IMR-90 (cell line): Measurements from ENCODE around the gene PCDHGA4. TPM values are rescaled to one million over a fixed set of nuclear protein-coding genes. Genes with fewer than 3 reads are reported as not detected.

Experiments used
- ATAC-seq: fragments of 200-7000 bp; cut with Tn5 transposase; 2 replicates; pipeline ENCODE4 v1.9.1; 2020; ENCODE audit warnings: low read depth, mild to moderate bottlenecking, moderate library complexity
- BruUV-seq: library from RNA; stranded (reverse); fragments of 400-500 nt; replicated peaks from 2 replicates; lab custom pipeline; 2021; lab: Mats Ljungman, UMichigan
- CTCF ChIA-PET: fragments of 300-600 bp; formaldehyde crosslinking; extraction: SDS; loops from one replicate; lab custom pipeline; 2021; ENCODE audit warnings: antibody characterized with exemption; lab: Yijun Ruan, JAX
- POLR2A ChIA-PET: fragments of 300-600 bp; sonication (Branson Sonifier 250); formaldehyde crosslinking; loops from one replicate; lab custom pipeline; 2022; ENCODE audit warnings: antibody characterized with exemption; ENCODE audit not compliant: unreplicated experiment; lab: Charles Lee
- DNase-seq: peaks from one replicate; pipeline ENCODE4 v3.0.0; 2013
- H2AFZ ChIP-seq: replicated peaks from 2 replicates; pipeline ENCODE3; 2013; ENCODE audit warnings: low read length, mild to moderate bottlenecking; ENCODE audit not compliant: poor library complexity
- H2AK5ac ChIP-seq: 2 replicates; pipeline ENCODE4 v1.6.1; 2013; ENCODE audit warnings: low read depth, low read length, inconsistent platforms
- H2AK9ac ChIP-seq: replicated peaks from 2 replicates; pipeline ENCODE3; 2013; ENCODE audit warnings: mild to moderate bottlenecking, low read depth, low read length, moderate library complexity; ENCODE audit not compliant: poor library complexity
- H2BK120ac ChIP-seq: 2 replicates; pipeline ENCODE4 v1.6.1; 2013; ENCODE audit warnings: low read depth, low read length, inconsistent platforms
- H2BK15ac ChIP-seq: 3 replicates; pipeline ENCODE4 v1.6.1; 2013; ENCODE audit warnings: low read depth, low read length, inconsistent platforms
- H2BK20ac ChIP-seq: 2 replicates; pipeline ENCODE4 v1.6.1; 2013; ENCODE audit warnings: low read depth, mild to moderate bottlenecking, inconsistent platforms, low read length, moderate library complexity
- H2BK5ac ChIP-seq: 2 replicates; pipeline ENCODE4 v1.6.1; 2013; ENCODE audit warnings: mild to moderate bottlenecking, low read depth, low read length, inconsistent platforms; ENCODE audit not compliant: poor library complexity, severe bottlenecking
- H3K14ac ChIP-seq: replicated peaks from 2 replicates; pipeline ENCODE4 v1.6.1; 2013; ENCODE audit warnings: low read depth, low read length, inconsistent platforms
- H3K18ac ChIP-seq: 2 replicates; pipeline ENCODE4 v1.6.1; 2013; ENCODE audit warnings: low read depth, low read length, control low read depth
- H3K23ac ChIP-seq: 2 replicates; pipeline ENCODE4 v1.6.1; 2013; ENCODE audit warnings: low read depth, low read length, inconsistent platforms
- H3K27ac ChIP-seq: 2 replicates; pipeline ENCODE4 v1.5.1; 2013; ENCODE audit warnings: mild to moderate bottlenecking, control low read depth, low read length; ENCODE audit not compliant: insufficient read depth
- H3K27me3 ChIP-seq: 2 replicates; pipeline ENCODE4 v1.6.1; 2013; ENCODE audit warnings: low read length; ENCODE audit not compliant: control insufficient read depth, insufficient read depth
- H3K36me3 ChIP-seq: 2 replicates; pipeline ENCODE4 v1.6.1; 2013; ENCODE audit warnings: low read length, mixed read lengths; ENCODE audit not compliant: control insufficient read depth, insufficient read depth
- H3K4ac ChIP-seq: 2 replicates; pipeline ENCODE4 v1.6.1; 2013; ENCODE audit warnings: low read depth, low read length, inconsistent platforms
- H3K4me1 ChIP-seq: 2 replicates; pipeline ENCODE4 v1.6.1; 2013; ENCODE audit warnings: low read length, mixed read lengths; ENCODE audit not compliant: control insufficient read depth, insufficient read depth
- H3K4me2 ChIP-seq: 2 replicates; pipeline ENCODE4 v1.6.1; 2013; ENCODE audit warnings: low read depth, mild to moderate bottlenecking, control low read depth, low read length, moderate library complexity
- H3K4me3 ChIP-seq: 2 replicates; pipeline ENCODE4 v1.5.1; 2013; ENCODE audit warnings: low read depth, mild to moderate bottlenecking, control low read depth, low read length, moderate library complexity; ENCODE audit not compliant: insufficient read depth
- H3K56ac ChIP-seq: 2 replicates; pipeline ENCODE4 v1.6.1; 2013; ENCODE audit warnings: low read length, inconsistent platforms; ENCODE audit not compliant: insufficient read depth; ENCODE audit errors: extremely low read depth
- H3K79me1 ChIP-seq, 2 experiments: 2 replicates each; pipeline ENCODE4 v1.6.1; 2013; ENCODE audit warnings: low read length in 2 of 2, inconsistent platforms in 1 of 2, low read depth in 1 of 2
- H3K9ac ChIP-seq: 2 replicates; pipeline ENCODE4 v1.6.1; 2013; ENCODE audit warnings: low read depth, low read length, control low read depth
- H3K9me1 ChIP-seq: 2 replicates; pipeline ENCODE4 v1.6.1; 2013; ENCODE audit warnings: low read length, inconsistent platforms; ENCODE audit not compliant: insufficient read depth
- H3K9me3 ChIP-seq: 2 replicates; pipeline ENCODE4 v1.6.1; 2013; ENCODE audit warnings: low read length; ENCODE audit not compliant: control insufficient read depth, insufficient read depth
- H4K20me1 ChIP-seq: 2 replicates; pipeline ENCODE4 v1.6.1; 2013; ENCODE audit warnings: low read length, inconsistent platforms; ENCODE audit not compliant: insufficient read depth
- H4K5ac ChIP-seq: 2 replicates; pipeline ENCODE4 v1.6.1; 2013; ENCODE audit warnings: mild to moderate bottlenecking, low read depth, low read length, control low read depth
- H4K8ac ChIP-seq, 2 experiments: 2 replicates each; pipeline ENCODE4 v1.6.1; 2013; ENCODE audit warnings: low read depth in 2 of 2, low read length in 2 of 2, control low read depth in 1 of 2, inconsistent platforms in 1 of 2
- H4K91ac ChIP-seq: 2 replicates; pipeline ENCODE4 v1.6.1; 2013; ENCODE audit warnings: low read depth, low read length, inconsistent platforms; ENCODE audit not compliant: insufficient read depth
- BHLHE40 ChIP-seq: fragments of 150-350 bp; IDR thresholded peaks from 2 replicates; pipeline ENCODE4 v1.6.1; 2016; ENCODE audit warnings: mild to moderate bottlenecking, low read depth, low read length
- CEBPB ChIP-seq: IDR thresholded peaks from 2 replicates; pipeline ENCODE4 v1.6.1; 2012; ENCODE audit warnings: low read depth, low read length, improper control_type of control experiment
- FOS ChIP-seq: fragments of 150-350 bp; IDR thresholded peaks from 2 replicates; pipeline ENCODE4 v1.6.1; 2016; ENCODE audit warnings: low read depth, low read length
- MAFK ChIP-seq: IDR thresholded peaks from 2 replicates; pipeline ENCODE4 v1.6.1; 2012; ENCODE audit warnings: low read depth, low read length, improper control_type of control experiment
- MAZ ChIP-seq: IDR thresholded peaks from 2 replicates; pipeline ENCODE4 v1.6.1; 2012; ENCODE audit warnings: low read depth, mild to moderate bottlenecking, low read length, improper control_type of control experiment, moderate library complexity, borderline replicate concordance
- MXI1 ChIP-seq: IDR thresholded peaks from 2 replicates; pipeline ENCODE4 v1.6.1; 2012; ENCODE audit warnings: low read depth, mild to moderate bottlenecking, low read length, moderate library complexity, borderline replicate concordance
- NFE2L2 ChIP-seq: fragments of 150-350 bp; IDR thresholded peaks from 2 replicates; pipeline ENCODE4 v1.6.1; 2016; ENCODE audit warnings: low read depth, mild to moderate bottlenecking, low read length
- POLR2A ChIP-seq: IDR thresholded peaks from 2 replicates; pipeline ENCODE4 v1.6.1; 2012; ENCODE audit warnings: mild to moderate bottlenecking, low read depth, low read length
- RAD21 ChIP-seq: IDR thresholded peaks from 2 replicates; pipeline ENCODE4 v1.6.1; 2012; ENCODE audit warnings: low read length, improper control_type of control experiment
- RCOR1 ChIP-seq: IDR thresholded peaks from 2 replicates; pipeline ENCODE4 v1.6.1; 2012; ENCODE audit warnings: mild to moderate bottlenecking, low read length, improper control_type of control experiment; ENCODE audit not compliant: insufficient replicate concordance
- RFX5 ChIP-seq: IDR thresholded peaks from 2 replicates; pipeline ENCODE4 v1.8.0; 2012; ENCODE audit warnings: low read depth, mild to moderate bottlenecking, low read length, moderate library complexity
- SMC3 ChIP-seq: fragments of 150-350 bp; IDR thresholded peaks from 2 replicates; pipeline ENCODE4 v1.6.1; 2016; ENCODE audit warnings: low read depth, mild to moderate bottlenecking, antibody characterized with exemption, low read length, moderate library complexity
- USF2 ChIP-seq: fragments of 150-350 bp; IDR thresholded peaks from 2 replicates; pipeline ENCODE4 v1.6.1; 2017; ENCODE audit warnings: mild to moderate bottlenecking, antibody characterized with exemption, low read length, low read depth
- WGBS, 2 experiments: methylation state at CpG; one replicate each; pipeline versions ENCODE4 v1.1.5 to v1.1.7; 2013; ENCODE audit warnings: missing lambda C conversion rate in 2 of 2; ENCODE audit not compliant: insufficient read length in 1 of 2; ENCODE audit errors: extremely low coverage in 2 of 2; 5-methylcytosine and 5-hydroxymethylcytosine counted together
- dilution Hi-C: fragments of 300-500 bp; cut with HindIII; formaldehyde crosslinking; loops from one replicate; pipeline ENCODE4 v1.14.3; 2018; ENCODE audit warnings: low sequenced_read_pairs; ENCODE audit not compliant: unreplicated experiment
- in situ Hi-C: fragments of 300-500 bp; cut with MboI; formaldehyde crosslinking; loops from 3 replicates; pipeline ENCODE4 v1.14.3; 2019; ENCODE audit warnings: low sequenced_read_pairs, inconsistent platforms, mixed read lengths
- intact Hi-C: fragments of 100-400 bp; cut with micrococcal nuclease; formaldehyde crosslinking; loops from 2 replicates; pipeline ENCODE4 v1.10.0; 2022
- polyA plus RNA-seq, 3 experiments: library from polyadenylated mRNA; depleted of rRNA; stranded (reverse); fragments of >200 nt; gene quantifications; 2 replicates each; pipeline ENCODE4 v1.2.3, GENCODE V29; 2012; ENCODE audit warnings: low replicate concordance in 1 of 3
- total RNA-seq: library from RNA; depleted of rRNA; stranded (reverse); fragments of >200 nt; gene quantifications from 2 replicates; pipeline ENCODE4 v1.2.3, GENCODE V29; 2012
- TF ChIP-seq, protein P1 (sequence below): conservative IDR thresholded peaks from 2 replicates; pipeline ENCODE4 v1.5.1; 2012; ENCODE audit warnings: mild to moderate bottlenecking, low read depth, low read length, improper control_type of control experiment

Gene PCDHGA4
- total and polyA plus RNA-seq, 2 of the 4 experiments (the other 2 are of a cell fraction) = 3.5 to 5.4 TPM

GRCh38 chr5:141369994-141370848 is 15.4 kb downstream of the PCDHGA4 start, which contains the start of gene PCDHGB3:
Gene PCDHGB3, plus strand, starts transcription at chr5:141370242. Its CDS starts 153 bp downstream, at chr5:141370395.
- dilution Hi-C loops (no loop called here), intact Hi-C loops (loop anchor here (1.0 kb wide), 1 partner anchor 191 kb away; no protein-coding TSS in a partner anchor), in situ Hi-C loops (no loop called here)
- peaks cover 2% of the 10 kb centered on the region; the same call in 1 of the 2 replicates for H3K4me1 ChIP-seq
- H3K9ac ChIP-seq = peak within 1 kb of the TSS; percentile 63
- H4K91ac ChIP-seq = no peak within 1 kb of the TSS
- peak within 1 kb of the TSS; percentile 37; the same call in 1 of the 2 replicates for H4K5ac ChIP-seq
- no peak within 1 kb of the TSS for H2BK15ac ChIP-seq
- H2BK5ac ChIP-seq = peak within 1 kb of the TSS; percentile 59
- H2BK20ac ChIP-seq = no peak within 1 kb of the TSS
- H3K56ac ChIP-seq = no peak within 1 kb of the TSS
- peak; percentile 74 for DNase-seq
- peak within 1 kb of the TSS in 1 of 2 experiments; percentile 40; a peak in 2 of 4 replicates for H4K8ac ChIP-seq
- H3K4me3 ChIP-seq = peak within 1 kb of the TSS; percentile 49; the same call in 1 of the 2 replicates
- ChIA-PET POLR2A (no interaction called here), CTCF (interaction anchor here (0.6 to 1.4 kb wide), 5 partner anchors 147 to 194 kb away, joined by 3 to 7 read pairs (median 4); partner anchors contain the start of gene PCDHB14)
- peak within 1 kb of the TSS; percentile 81 for H3K4me2 ChIP-seq
- peak; percentile 90 for ATAC-seq
- no peak within 1 kb of the TSS for H2AK9ac ChIP-seq
- 0 out of 2 replicates have a peak within 1 kb of the TSS, but pooled peaks have one; percentile 51 for H3K18ac ChIP-seq
- no peak within 1 kb of the TSS for H3K4ac ChIP-seq
- H3K36me3 ChIP-seq = peaks cover 28% of the 10 kb centered on the region
- 33% methylated on average over 7 of the region's 32 CpGs; no CpG with 5 or more reads in 1 of the 2 experiments for WGBS, 2 experiments
- peak within 1 kb of the TSS; percentile 79 for H2AFZ ChIP-seq
- no peaks in the 10 kb centered on the region; the same call in 1 of the 2 replicates for H3K27me3 ChIP-seq
- BruUV-seq = no TSS peak
- H3K79me1 ChIP-seq = peaks cover 0 to 2% of the 10 kb centered on the region in 2 experiments; a peak in 1 of 4 replicates
- no peak within 1 kb of the TSS for H2AK5ac ChIP-seq
- H3K9me1 ChIP-seq = no peaks in the 10 kb centered on the region
- H3K27ac ChIP-seq = peak within 1 kb of the TSS; percentile 52; the same call in 1 of the 2 replicates
- H3K9me3 ChIP-seq = peaks cover 57% of the 10 kb centered on the region
- no peak within 1 kb of the TSS for H3K23ac ChIP-seq
- no peak within 1 kb of the TSS; the same call in 1 of the 2 replicates for H3K14ac ChIP-seq
- H4K20me1 ChIP-seq = no peaks in the 10 kb centered on the region
- H2BK120ac ChIP-seq = no peak within 1 kb of the TSS
- no peak for TF ChIP-seq RFX5
- TF ChIP-seq, protein P1, sequence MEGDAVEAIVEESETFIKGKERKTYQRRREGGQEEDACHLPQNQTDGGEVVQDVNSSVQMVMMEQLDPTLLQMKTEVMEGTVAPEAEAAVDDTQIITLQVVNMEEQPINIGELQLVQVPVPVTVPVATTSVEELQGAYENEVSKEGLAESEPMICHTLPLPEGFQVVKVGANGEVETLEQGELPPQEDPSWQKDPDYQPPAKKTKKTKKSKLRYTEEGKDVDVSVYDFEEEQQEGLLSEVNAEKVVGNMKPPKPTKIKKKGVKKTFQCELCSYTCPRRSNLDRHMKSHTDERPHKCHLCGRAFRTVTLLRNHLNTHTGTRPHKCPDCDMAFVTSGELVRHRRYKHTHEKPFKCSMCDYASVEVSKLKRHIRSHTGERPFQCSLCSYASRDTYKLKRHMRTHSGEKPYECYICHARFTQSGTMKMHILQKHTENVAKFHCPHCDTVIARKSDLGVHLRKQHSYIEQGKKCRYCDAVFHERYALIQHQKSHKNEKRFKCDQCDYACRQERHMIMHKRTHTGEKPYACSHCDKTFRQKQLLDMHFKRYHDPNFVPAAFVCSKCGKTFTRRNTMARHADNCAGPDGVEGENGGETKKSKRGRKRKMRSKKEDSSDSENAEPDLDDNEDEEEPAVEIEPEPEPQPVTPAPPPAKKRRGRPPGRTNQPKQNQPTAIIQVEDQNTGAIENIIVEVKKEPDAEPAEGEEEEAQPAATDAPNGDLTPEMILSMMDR = peak; percentile 65
- TF ChIP-seq MXI1 = no peak
- TF ChIP-seq FOS = no peak
- no peak for TF ChIP-seq MAFK
- no peak for TF ChIP-seq USF2
- no peak for TF ChIP-seq POLR2A
- TF ChIP-seq BHLHE40 = 0 out of 2 replicates have a peak, but pooled peaks have one; percentile 0
- TF ChIP-seq NFE2L2 = no peak
- no peak for TF ChIP-seq CEBPB
- TF ChIP-seq RAD21 = peak; percentile 72
- no peak for TF ChIP-seq RCOR1
- peak; percentile 41 for TF ChIP-seq SMC3
- TF ChIP-seq MAZ = no peak
